IPS-NIHi7 (cell line): ENCODE data around the gene MPO.

Source experiments
- DNase-seq: peaks from one replicate; pipeline ENCODE4 v3.0.0; 2012; ENCODE audit warnings: mixed read lengths; ENCODE audit errors: extremely low spot score

Gene MPO

GRCh38 chr17:58233543-58233942 lies 47.2 kb downstream of the MPO start:
- no peak for DNase-seq

- peak; percentile 49 for DNase-seq
Measured at GRCh38 chr17:58232707-58233156, 48.0 kb downstream of the MPO start.

GRCh38 chr17:58231641-58232040 lies 49.1 kb downstream of the MPO start:
- no peak for DNase-seq

- DNase-seq: no peak
Measured at GRCh38 chr17:58229881-58230280, 50.9 kb downstream of the MPO start.

DNA sequence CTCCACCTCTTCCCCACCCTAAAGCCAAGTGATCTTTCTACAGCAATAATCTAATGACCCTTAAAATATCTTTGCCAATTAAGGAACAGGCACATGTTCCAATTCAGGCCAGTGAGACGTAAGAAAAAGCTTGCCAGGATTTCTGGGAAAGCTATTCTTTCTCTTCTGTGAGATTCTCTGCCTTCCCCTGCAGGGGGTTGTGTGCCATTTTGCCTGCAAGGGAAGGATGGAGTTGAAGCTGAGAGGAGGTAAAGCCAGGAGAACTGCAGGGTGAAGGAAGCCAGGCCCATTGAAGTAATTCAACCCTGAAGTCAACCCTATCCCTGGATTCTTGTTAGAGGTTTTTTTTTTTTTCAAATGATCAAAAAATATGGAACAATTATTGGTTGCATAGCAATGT lies 51.4 kb downstream of the MPO start:
- DNase-seq: no peak

GRCh38 chr17:58228679-58229078 lies 52.1 kb downstream of the MPO start:
- DNase-seq: no peak

DNA sequence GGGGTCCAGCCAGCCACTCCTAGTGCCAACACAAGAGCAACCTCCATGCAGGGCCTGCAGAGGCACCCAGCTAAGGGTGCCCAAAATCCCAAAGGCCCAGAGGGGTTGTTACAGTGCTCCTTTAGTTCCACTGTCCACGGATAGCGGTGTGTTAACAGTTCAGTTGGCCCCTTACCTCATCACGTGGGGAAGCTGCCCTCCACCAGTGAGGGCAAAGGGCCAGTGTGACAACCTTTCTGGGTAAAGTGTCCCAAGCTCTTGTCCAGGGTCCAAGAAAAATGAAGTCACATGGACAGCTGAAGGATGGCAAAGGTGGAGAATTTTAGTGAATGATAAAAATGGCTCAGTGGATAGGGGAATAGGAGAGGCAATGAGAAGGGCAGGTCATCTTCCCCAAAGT lies 53.0 kb downstream of the MPO start:
- no peak for DNase-seq

- DNase-seq: no peak
Measured at GRCh38 chr17:58224315-58224714, 56.4 kb downstream of the MPO start.
